HepG2 (cell line): Measurements from ENCODE around the gene C16orf54. TPM values are rescaled to one million over a fixed set of nuclear protein-coding genes. Genes with fewer than 3 reads are reported as not detected.
A peak's percentile ranks its signal among the peaks of the same experiment; 100 is the strongest.
"Not testable (repeated sequence)": the region's sequence is repeated elsewhere in the genome, so short reads cannot be mapped to it uniquely, and the experiment has no call there.

Source experiments
- ATAC-seq: fragments of 200-7000 bp; cut with Tn5 transposase; 3 replicates; pipeline ENCODE4 v1.9.1; 2020; ENCODE audit warnings: mild to moderate bottlenecking, moderate library complexity
- BruUV-seq: library from RNA; stranded (reverse); fragments of 400-500 nt; replicated peaks from 2 replicates; lab custom pipeline; 2021; lab: Mats Ljungman, UMichigan
- CTCF ChIA-PET: fragments of 300-600 bp; formaldehyde crosslinking; extraction: SDS; loops from one replicate; lab custom pipeline; 2021; ENCODE audit warnings: low total read pairs, inconsistent platforms, low intra/inter-chr PET ratio; lab: Yijun Ruan, JAX
- POLR2A ChIA-PET: fragments of 350-600 bp; sonication (Branson Sonifier 250); formaldehyde crosslinking; loops from one replicate; lab custom pipeline; 2020; ENCODE audit warnings: antibody characterized with exemption, inconsistent platforms; lab: Yijun Ruan, JAX
- DNase-seq: peaks from one replicate; pipeline ENCODE4 v3.0.0-alpha.2; 2015; ENCODE audit warnings: low spot score
- FAIRE-seq: peaks from 3 replicates; lab custom pipeline; 2011; peaks lifted over from hg19 to GRCh38; lab: Jason Lieb, UNC
- H2AFZ ChIP-seq: one replicate; pipeline ENCODE4 v1.6.1; 2011; ENCODE audit warnings: low read length, inconsistent platforms
- H3K27ac ChIP-seq: fragments of 300-600 bp; 3 replicates; pipeline ENCODE4 v1.8.0; 2011; ENCODE audit warnings: mixed run types, mild to moderate bottlenecking, mixed read lengths, low read length, inconsistent platforms; ENCODE audit not compliant: insufficient read depth; ENCODE audit errors: extremely low read length
- H3K27me3 ChIP-seq, 2 experiments: fragments of 200-600 bp in 1 of 2; 2 replicates in 1 of 2; 3 replicates in 1 of 2; pipeline versions ENCODE4 v1.6.0 to v1.8.0; 2011; ENCODE audit warnings: low read length in 2 of 2, mild to moderate bottlenecking in 2 of 2, moderate library complexity in 2 of 2, inconsistent platforms in 1 of 2; ENCODE audit not compliant: insufficient read depth in 2 of 2, control insufficient read depth in 1 of 2
- H3K36me3 ChIP-seq, 2 experiments: fragments of 200-600 bp in 1 of 2; replicated peaks in 1 of 2; 2 replicates in 1 of 2; 3 replicates in 1 of 2; pipeline versions ENCODE4 v1.5.1 to v1.8.0; 2011; ENCODE audit warnings: low read length in 2 of 2, inconsistent platforms in 1 of 2; ENCODE audit not compliant: insufficient read depth in 2 of 2, control insufficient read depth in 1 of 2
- H3K4me1 ChIP-seq: 2 replicates; pipeline ENCODE4 v1.5.1; 2012; ENCODE audit warnings: low read length, inconsistent platforms; ENCODE audit not compliant: insufficient read depth
- H3K4me2 ChIP-seq: 2 replicates; pipeline ENCODE4 v1.6.0; 2011; ENCODE audit warnings: low read depth, low read length, inconsistent platforms
- H3K4me3 ChIP-seq, 3 experiments: fragments of 200-600 bp in 1 of 3; sonication (generic), shearing (Covaris generic) in 1 of 3; replicated peaks in 1 of 3; 2 replicates each; pipeline ENCODE4 v1.5.1; 2011 to 2016; ENCODE audit warnings: low read length in 3 of 3, inconsistent platforms in 2 of 3, low read depth in 2 of 3, mild to moderate bottlenecking in 2 of 3, control low read depth in 1 of 3, mixed read lengths in 1 of 3; ENCODE audit not compliant: insufficient read depth in 1 of 3
- H3K79me2 ChIP-seq: one replicate; pipeline ENCODE4 v1.6.1; 2011; ENCODE audit warnings: low read length, inconsistent platforms; ENCODE audit not compliant: insufficient read depth
- H3K9ac ChIP-seq: 2 replicates; pipeline ENCODE4 v1.6.0; 2011; ENCODE audit warnings: mild to moderate bottlenecking, low read depth, low read length, inconsistent platforms; ENCODE audit not compliant: insufficient read depth
- H3K9me3 ChIP-seq: 2 replicates; pipeline ENCODE4 v1.5.1; 2012; ENCODE audit warnings: mild to moderate bottlenecking, low read length
- H4K20me1 ChIP-seq: 2 replicates; pipeline ENCODE4 v1.6.0; 2011; ENCODE audit warnings: inconsistent platforms, mild to moderate bottlenecking, low read length, moderate library complexity; ENCODE audit not compliant: insufficient read depth
- AGO2 ChIP-seq: fragments of 200-400 bp; formaldehyde crosslinking; optimal IDR thresholded peaks from 2 replicates; pipeline ENCODE3; 2017; ENCODE audit warnings: mild to moderate bottlenecking, low read depth, low read length, moderate library complexity
- GATAD2A ChIP-seq: IDR thresholded peaks from 2 replicates; pipeline ENCODE4 v1.6.1; 2016
- HNRNPL ChIP-seq: fragments of 200-400 bp; formaldehyde crosslinking; IDR thresholded peaks from 2 replicates; pipeline ENCODE4 v1.6.1; 2017; ENCODE audit warnings: mild to moderate bottlenecking, low read depth, low read length
- ISX ChIP-seq: sonication (generic); formaldehyde crosslinking; conservative IDR thresholded peaks from 2 replicates; pipeline ENCODE4 v1.5.0; 2020; ENCODE audit warnings: missing genetic modification reagents
- NFRKB ChIP-seq: fragments of 450-650 bp; IDR thresholded peaks from 2 replicates; pipeline ENCODE4 v1.6.1; 2017
- POLR2A ChIP-seq, 2 experiments: IDR thresholded peaks; 2 replicates each; pipeline ENCODE4 v1.6.1; 2011; ENCODE audit warnings: low read depth in 2 of 2, low read length in 2 of 2, mild to moderate bottlenecking in 1 of 2, moderate library complexity in 1 of 2; ENCODE audit not compliant: insufficient read depth in 1 of 2
- RBFOX2 ChIP-seq: fragments of 200-400 bp; formaldehyde crosslinking; IDR thresholded peaks from 2 replicates; pipeline ENCODE4 v1.6.1; 2017; ENCODE audit warnings: low read depth, mild to moderate bottlenecking, low read length
- SIN3B ChIP-seq: fragments of 150-350 bp; IDR thresholded peaks from 2 replicates; pipeline ENCODE4 v1.6.1; 2014; ENCODE audit warnings: low read length
- ZBTB46 ChIP-seq: sonication (generic); formaldehyde crosslinking; IDR thresholded peaks from 2 replicates; pipeline ENCODE4 v1.4.0; 2020; ENCODE audit warnings: mild to moderate bottlenecking, missing genetic modification reagents, borderline replicate concordance
- ZNF121 ChIP-seq: sonication (generic); formaldehyde crosslinking; IDR thresholded peaks from 2 replicates; pipeline ENCODE4 v1.5.0; 2020; ENCODE audit warnings: mild to moderate bottlenecking, missing genetic modification reagents
- ZNF768 ChIP-seq: sonication (generic); formaldehyde crosslinking; IDR thresholded peaks from 2 replicates; pipeline ENCODE4 v1.4.0; 2020; ENCODE audit warnings: missing genetic modification reagents
- ZNF891 ChIP-seq: sonication (generic); formaldehyde crosslinking; IDR thresholded peaks from 2 replicates; pipeline ENCODE4 v1.5.0; 2020; ENCODE audit warnings: mild to moderate bottlenecking, missing genetic modification reagents
- WGBS: methylation state at CpG from one replicate; pipeline ENCODE4 v1.1.6; 2017; ENCODE audit warnings: low lambda C conversion rate; 5-methylcytosine and 5-hydroxymethylcytosine counted together
- in situ Hi-C: cut with HindIII; loops from 2 replicates; pipeline ENCODE4 v1.10.0; 2017; ENCODE audit warnings: low pct_unique_long_range_greater_than_20kb; ENCODE audit not compliant: extremely low pct_ligation_motif_present
- intact Hi-C: fragments of 100-400 bp; cut with micrococcal nuclease; formaldehyde crosslinking; loops from one replicate; pipeline ENCODE4 v1.10.0; 2022; ENCODE audit not compliant: unreplicated experiment
- polyA plus RNA-seq, 8 experiments: library from polyadenylated mRNA; depleted of rRNA in 3 of 8; stranded (reverse) in 7 of 8; unstranded in 1 of 8; fragments of >200 nt; fragmentation: Illumina TruSeq in 4 of 8; extraction: Trizol in 4 of 8; gene quantifications; 2 replicates each; pipeline versions ENCODE4 v1.2.1 to v1.2.3, GENCODE V29; 2011 to 2016; ENCODE audit warnings: low read depth in 4 of 8, missing spikeins in 1 of 8, mixed read lengths in 1 of 8; ENCODE audit not compliant: insufficient read depth in 1 of 8
- total RNA-seq, 5 experiments: library from RNA; depleted of rRNA; stranded (reverse); fragments of >200 nt; fragmentation: Illumina TruSeq; extraction: Trizol; gene quantifications; 2 replicates each; pipeline ENCODE4 v1.2.3, GENCODE V29; 2016; ENCODE audit warnings: low read depth in 1 of 5
- TF ChIP-seq, protein P1 (sequence below): sonication (generic); formaldehyde crosslinking; IDR thresholded peaks from 2 replicates; pipeline ENCODE4 v1.5.0; 2020; ENCODE audit warnings: missing genetic modification reagents

Gene C16orf54
- total and polyA plus RNA-seq, 2 of the 13 experiments (the other 11 are each of a cell fraction or from before 2014, with no cell fraction given), result not detected

GRCh38 chr16:29695675-29696074 lies 50.1 kb downstream of the C16orf54 start:
- WGBS, result 100% methylated on average over 3 of the region's 3 CpGs
- BruUV-seq, FAIRE-seq, ATAC-seq, CTCF ChIA-PET: not testable (repeated sequence)
- peaks cover 11 to 22% of the 10 kb centered on the region in 2 experiments; a peak in 4 of 5 replicates for H3K36me3 ChIP-seq
- in situ Hi-C loops, result loop anchor here (10.0 kb wide), 1 partner anchor 339 kb away; the partner anchor contains the start of gene TLCD3B
- peak; percentile 78 for TF ChIP-seq ZNF121 (CRISPR knock-in tag)
- TF ChIP-seq, all 625 proteins: peak for 1; not testable (repeated sequence) for 624
- H3K4me2 ChIP-seq, H3K27ac ChIP-seq, DNase-seq, H3K9me3 ChIP-seq, H3K27me3 ChIP-seq, H3K9ac ChIP-seq, H3K4me3 ChIP-seq, POLR2A ChIA-PET, H2AFZ ChIP-seq, intact Hi-C loops: not testable (repeated sequence)
- H3K79me2 ChIP-seq, result peaks cover 18% of the 10 kb centered on the region
- peaks cover 21% of the 10 kb centered on the region for H4K20me1 ChIP-seq
- peaks cover 20% of the 10 kb centered on the region for H3K4me1 ChIP-seq

DNA sequence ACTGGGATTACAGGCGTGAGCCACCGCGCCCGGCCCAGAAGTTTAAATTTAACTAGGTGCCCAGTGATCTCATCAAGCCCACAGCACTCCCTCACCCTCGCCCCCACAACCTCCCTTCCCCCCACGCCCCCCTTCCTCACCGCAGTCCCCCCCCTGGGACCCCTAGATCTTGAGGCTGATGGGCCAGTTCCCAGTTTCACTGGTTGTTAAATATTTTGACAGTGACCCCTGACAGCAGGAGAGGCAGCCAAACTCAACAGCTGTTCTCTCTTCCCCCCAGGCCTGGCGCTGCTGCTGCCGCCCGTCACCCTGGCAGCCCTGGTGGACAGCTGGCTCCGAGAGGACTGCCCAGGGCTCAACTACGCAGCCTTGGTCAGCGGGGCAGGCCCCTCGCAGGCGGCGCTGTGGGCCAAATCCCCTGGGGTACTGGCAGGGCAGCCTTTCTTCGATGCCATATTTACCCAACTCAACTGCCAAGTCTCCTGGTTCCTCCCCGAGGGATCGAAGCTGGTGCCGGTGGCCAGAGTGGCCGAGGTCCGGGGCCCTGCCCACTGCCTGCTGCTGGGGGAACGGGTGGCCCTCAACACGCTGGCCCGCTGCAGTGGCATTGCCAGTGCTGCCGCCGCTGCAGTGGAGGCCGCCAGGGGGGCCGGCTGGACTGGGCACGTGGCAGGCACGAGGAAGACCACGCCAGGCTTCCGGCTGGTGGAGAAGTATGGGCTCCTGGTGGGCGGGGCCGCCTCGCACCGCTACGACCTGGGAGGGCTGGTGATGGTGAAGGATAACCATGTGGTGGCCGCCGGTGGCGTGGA lies 51.2 kb downstream of the C16orf54 start:
- Histone ChIP-seq H3K9me3 (no peaks in the 10 kb centered on the region), H3K27me3 (no peaks in the 10 kb centered on the region), H3K4me1 (peaks cover 19% of the 10 kb centered on the region), H3K9ac (no peak overlapping the region), H3K27ac (no peak overlapping the region), H2AFZ (no peak overlapping the region), H3K4me3 (no peak overlapping the region), H3K79me2 (peaks cover 28% of the 10 kb centered on the region), H3K4me2 (no peak overlapping the region), H4K20me1 (peaks cover 30% of the 10 kb centered on the region), H3K36me3 (peaks cover 11 to 22% of the 10 kb centered on the region in 2 experiments; a peak in 4 of 5 replicates)
- no TSS peak for BruUV-seq
- intact Hi-C loops (no loop called here), in situ Hi-C loops (loop anchor here (10.0 kb wide), 1 partner anchor 340 kb away; the partner anchor contains the start of gene TLCD3B)
- CTCF ChIA-PET, result no interaction called here
- WGBS, result 96% methylated on average over 35 of the region's 41 CpGs
- ATAC-seq, result no peak; the same call in 2 of the 3 replicates
- FAIRE-seq, result no peak
- POLR2A ChIA-PET, result interaction anchor here (1.2 kb wide), 1 partner anchor 15 kb away, joined by 3 read pairs; the partner anchor contains the start of gene QPRT
- no peak for DNase-seq
- TF ChIP-seq HNRNPL (0 out of 2 replicates have a peak, but pooled peaks have one; percentile 13), RBFOX2 (peak; percentile 64), ZNF891 (CRISPR knock-in tag) (no peak), NFRKB (no peak), ZBTB46 (no peak), ZNF768 (peak; percentile 33; the same call in 1 of the 2 replicates), GATAD2A (CRISPR knock-in tag) (no peak), POLR2A (IDR thresholded peaks at IDR 0.05; ENCODE audit: insufficient read depth in 1 of 2, low read depth in 2 of 2, low read length in 2 of 2) (peak in 1 of 2 experiments; percentile 25; a peak in 1 of 4 replicates), SIN3B (no peak), AGO2 (peak; percentile 88), ISX (CRISPR knock-in tag) (no peak)
- TF ChIP-seq, protein P1, sequence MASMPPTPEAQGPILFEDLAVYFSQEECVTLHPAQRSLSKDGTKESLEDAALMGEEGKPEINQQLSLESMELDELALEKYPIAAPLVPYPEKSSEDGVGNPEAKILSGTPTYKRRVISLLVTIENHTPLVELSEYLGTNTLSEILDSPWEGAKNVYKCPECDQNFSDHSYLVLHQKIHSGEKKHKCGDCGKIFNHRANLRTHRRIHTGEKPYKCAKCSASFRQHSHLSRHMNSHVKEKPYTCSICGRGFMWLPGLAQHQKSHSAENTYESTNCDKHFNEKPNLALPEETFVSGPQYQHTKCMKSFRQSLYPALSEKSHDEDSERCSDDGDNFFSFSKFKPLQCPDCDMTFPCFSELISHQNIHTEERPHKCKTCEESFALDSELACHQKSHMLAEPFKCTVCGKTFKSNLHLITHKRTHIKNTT (CRISPR knock-in tag), result no peak
